Measurements from ENCODE around the gene RPE. TPM values are rescaled to one million over a fixed set of nuclear protein-coding genes. Genes with fewer than 3 reads are reported as not detected.
A peak's percentile ranks its signal among the peaks of the same experiment; 100 is the strongest.

The RPE gene
- 20.8 TPM for total RNA-seq

- DNase-seq (ENCODE audit: low spot score), result peak; percentile 97
- peak; percentile 100 for ATAC-seq
Measured at GRCh38 chr2:210002158-210003157, at the start of gene RPE. RPE (plus strand) TSS chr2:210002638; CDS start chr2:210002662, 24 bp downstream.

- ATAC-seq (no peak), DNase-seq (ENCODE audit: low spot score) (no peak)
Measured at GRCh38 chr2:209956271-209956670, 46.2 kb upstream of the RPE start.

- ATAC-seq, result no peak
Measured at GRCh38 chr2:209958016-209958415, 44.4 kb upstream of the RPE start.

GRCh38 chr2:209960045-209960444, 42.4 kb upstream of the RPE start:
- DNase-seq (ENCODE audit: low spot score), result no peak
- no peak for ATAC-seq

More at GRCh38 chr2:209958016-209958415, 44.4 kb upstream of the RPE start:
- no peak for DNase-seq (ENCODE audit: low spot score)

GRCh38 chr2:209960676-209961630, 41.5 kb upstream of the RPE start:
- ATAC-seq, result peak; percentile 98
- DNase-seq (ENCODE audit: low spot score), result no peak

GRCh38 chr2:209965723-209966122, 36.7 kb upstream of the RPE start:
- ATAC-seq (no peak), DNase-seq (ENCODE audit: low spot score) (no peak)

- no peak for DNase-seq (ENCODE audit: low spot score)
- peak; percentile 73 for ATAC-seq
Measured at GRCh38 chr2:209969692-209970091, 32.7 kb upstream of the RPE start.

- DNase-seq (ENCODE audit: low spot score) (no peak), ATAC-seq (no peak)
Measured at GRCh38 chr2:209970271-209970670, 32.2 kb upstream of the RPE start.

- DNase-seq (ENCODE audit: low spot score) (no peak), ATAC-seq (no peak)
Measured at GRCh38 chr2:209970711-209971110, 31.7 kb upstream of the RPE start.

GRCh38 chr2:209973328-209973727, 29.1 kb upstream of the RPE start:
- ATAC-seq (no peak), DNase-seq (ENCODE audit: low spot score) (no peak)

GRCh38 chr2:209974576-209974975, 27.9 kb upstream of the RPE start:
- DNase-seq (ENCODE audit: low spot score) (no peak), ATAC-seq (no peak)

- DNase-seq (ENCODE audit: low spot score), result no peak
- no peak for ATAC-seq
Measured at GRCh38 chr2:209976698-209977385, 25.6 kb upstream of the RPE start.

- DNase-seq (ENCODE audit: low spot score), result no peak
- ATAC-seq, result peak; percentile 73
Measured at GRCh38 chr2:209977386-209978239, 24.8 kb upstream of the RPE start.

GRCh38 chr2:209984291-209984690, 18.1 kb upstream of the RPE start:
- no peak for DNase-seq (ENCODE audit: low spot score)
- no peak for ATAC-seq

- ATAC-seq, result no peak
Measured at GRCh38 chr2:209985874-209986273, 16.6 kb upstream of the RPE start.

GRCh38 chr2:209986415-209986814, 16.0 kb upstream of the RPE start:
- DNase-seq (ENCODE audit: low spot score) (no peak), ATAC-seq (peak; percentile 31)

More at GRCh38 chr2:209985874-209986273, 16.6 kb upstream of the RPE start:
- DNase-seq (ENCODE audit: low spot score), result no peak

- no peak for DNase-seq (ENCODE audit: low spot score)
- ATAC-seq, result no peak
Measured at GRCh38 chr2:209988010-209988409, 14.4 kb upstream of the RPE start.

- DNase-seq (ENCODE audit: low spot score) (no peak), ATAC-seq (no peak)
Measured at GRCh38 chr2:209990838-209991237, 11.6 kb upstream of the RPE start.

GRCh38 chr2:209993968-209994367, 8.5 kb upstream of the RPE start:
- ATAC-seq (no peak), DNase-seq (ENCODE audit: low spot score) (no peak)

GRCh38 chr2:209998596-209998995, 3.8 kb upstream of the RPE start:
- no peak for DNase-seq (ENCODE audit: low spot score)
- ATAC-seq, result no peak

Data from left lobe of liver (tissue), 2 donors.